OCI-LY1 (cell line): ENCODE measurements around the gene MACROD2.

Experiments used
- H2AFZ ChIP-seq: fragments of 200-600 bp; sonication (generic), shearing (Covaris generic); 2 replicates; pipeline ENCODE4 v1.6.0; 2014; ENCODE audit warnings: antibody characterized with exemption, mild to moderate bottlenecking, low read length
- H3F3A ChIP-seq: fragments of 200-600 bp; sonication (generic), shearing (Covaris generic); 2 replicates; pipeline ENCODE4 v1.6.0; 2014; ENCODE audit warnings: mild to moderate bottlenecking, antibody characterized with exemption, low read length, moderate library complexity; ENCODE audit not compliant: insufficient read depth
- H3K27ac ChIP-seq: fragments of 200-600 bp; sonication (generic); 2 replicates; pipeline ENCODE4 v1.5.1; 2014; ENCODE audit warnings: low read length, mixed run types, mild to moderate bottlenecking, low read depth; ENCODE audit not compliant: poor library complexity, severe bottlenecking
- H3K27me3 ChIP-seq: fragments of 200-600 bp; sonication (generic); 2 replicates; pipeline ENCODE4 v1.6.0; 2014; ENCODE audit warnings: antibody characterized with exemption, mild to moderate bottlenecking, low read length, moderate library complexity; ENCODE audit not compliant: insufficient read depth
- H3K36me3 ChIP-seq: fragments of 200-600 bp; sonication (generic); 2 replicates; pipeline ENCODE4 v1.6.1; 2014; ENCODE audit warnings: mild to moderate bottlenecking, antibody characterized with exemption, low read length, moderate library complexity, mixed read lengths; ENCODE audit not compliant: insufficient read depth
- H3K4me1 ChIP-seq: fragments of 200-600 bp; sonication (generic); 2 replicates; pipeline ENCODE4 v1.5.1; 2014; ENCODE audit warnings: mild to moderate bottlenecking, low read length, moderate library complexity; ENCODE audit not compliant: insufficient read depth, severe bottlenecking
- H3K4me2 ChIP-seq: fragments of 200-600 bp; sonication (generic), shearing (Covaris generic); 2 replicates; pipeline ENCODE4 v1.6.1; 2014; ENCODE audit warnings: low read length
- H3K4me3 ChIP-seq: fragments of 200-600 bp; sonication (generic); 2 replicates; pipeline ENCODE4 v1.5.1; 2014; ENCODE audit warnings: low read length, low read depth, mild to moderate bottlenecking, mixed read lengths; ENCODE audit not compliant: poor library complexity, severe bottlenecking
- H3K79me2 ChIP-seq: fragments of 200-600 bp; shearing (Covaris generic); 2 replicates; pipeline ENCODE4 v1.6.1; 2016; ENCODE audit warnings: mixed run types, low read length, mixed read lengths; ENCODE audit not compliant: insufficient read depth
- H3K9ac ChIP-seq: fragments of 200-600 bp; sonication (generic), shearing (Covaris generic); 2 replicates; pipeline ENCODE4 v1.6.1; 2014; ENCODE audit warnings: mild to moderate bottlenecking, low read length, mixed read lengths
- H3K9me2 ChIP-seq: fragments of 200-600 bp; sonication (generic), shearing (Covaris generic); 2 replicates; pipeline ENCODE4 v1.6.1; 2014; ENCODE audit warnings: low read depth, mild to moderate bottlenecking, low read length, mixed read lengths
- H3K9me3 ChIP-seq: fragments of 200-600 bp; shearing (Covaris generic); 2 replicates; pipeline ENCODE4 v1.6.1; 2014; ENCODE audit warnings: low read length, mixed read lengths
- H4K20me1 ChIP-seq: fragments of 200-600 bp; sonication (generic), shearing (Covaris generic); 2 replicates; pipeline ENCODE4 v1.6.0; 2016; ENCODE audit warnings: mild to moderate bottlenecking, low read length; ENCODE audit not compliant: insufficient read depth
- EZH2 ChIP-seq: fragments of 200-600 bp; sonication (generic), shearing (Covaris generic); IDR thresholded peaks from 2 replicates; pipeline ENCODE4 v1.8.0; 2017; ENCODE audit warnings: borderline replicate concordance, mixed run types, mild to moderate bottlenecking, antibody characterized with exemption, low read length, moderate library complexity, mixed read lengths
- TF ChIP-seq, protein P1 (sequence below): fragments of 200-600 bp; sonication (generic), shearing (Covaris generic); IDR thresholded peaks from 2 replicates; pipeline ENCODE4 v1.5.1; 2017; ENCODE audit warnings: mild to moderate bottlenecking, antibody characterized with exemption, low read length, moderate library complexity, mixed read lengths

Gene MACROD2

DNA sequence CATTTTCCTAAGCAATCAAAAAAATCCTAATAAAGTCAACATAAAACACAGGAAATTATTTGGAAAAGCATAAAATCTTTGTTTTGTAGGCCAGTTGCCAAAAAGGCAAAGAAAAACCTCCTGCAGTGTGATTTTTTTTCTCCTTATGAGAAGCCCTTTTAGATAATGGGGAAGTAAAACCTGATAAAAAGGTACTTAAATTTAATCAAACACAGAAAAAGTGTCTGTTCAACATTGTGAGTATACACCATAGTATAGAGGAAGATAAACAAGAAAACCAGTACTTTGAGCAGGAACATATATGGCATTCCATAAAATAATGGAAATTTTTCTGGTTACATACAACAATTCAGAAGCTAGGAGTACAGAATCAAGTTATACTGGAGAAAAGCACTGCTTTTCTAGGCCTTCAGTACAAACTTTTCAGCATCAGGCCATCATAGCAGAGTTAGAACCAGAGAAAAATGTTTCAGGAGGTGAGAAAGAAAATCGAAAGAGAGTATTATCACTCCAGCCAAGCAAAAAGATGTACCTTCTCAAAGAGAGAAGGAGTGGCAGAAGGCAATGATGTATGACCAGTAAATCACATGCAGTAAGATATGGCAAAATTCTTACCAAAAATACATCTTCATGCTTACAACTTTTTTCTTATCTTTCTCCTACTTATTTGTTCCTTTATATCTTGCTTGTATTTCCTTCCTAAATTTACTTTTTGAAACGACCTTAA lies 2083.0 kb downstream of the MACROD2 start:
- Histone ChIP-seq H3K9me3 (no peaks in the 10 kb centered on the region), H3K36me3 (no peaks in the 10 kb centered on the region), H3F3A (no peaks in the 10 kb centered on the region), H3K4me2 (no peak overlapping the region), H3K4me3 (no peak overlapping the region), H3K9ac (no peak overlapping the region), H2AFZ (no peak overlapping the region), H4K20me1 (no peaks in the 10 kb centered on the region), H3K9me2 (no peaks in the 10 kb centered on the region), H3K27me3 (no peaks in the 10 kb centered on the region), H3K27ac (no peak overlapping the region), H3K4me1 (no peaks in the 10 kb centered on the region), H3K79me2 (no peaks in the 10 kb centered on the region)
- TF ChIP-seq, protein P1, sequence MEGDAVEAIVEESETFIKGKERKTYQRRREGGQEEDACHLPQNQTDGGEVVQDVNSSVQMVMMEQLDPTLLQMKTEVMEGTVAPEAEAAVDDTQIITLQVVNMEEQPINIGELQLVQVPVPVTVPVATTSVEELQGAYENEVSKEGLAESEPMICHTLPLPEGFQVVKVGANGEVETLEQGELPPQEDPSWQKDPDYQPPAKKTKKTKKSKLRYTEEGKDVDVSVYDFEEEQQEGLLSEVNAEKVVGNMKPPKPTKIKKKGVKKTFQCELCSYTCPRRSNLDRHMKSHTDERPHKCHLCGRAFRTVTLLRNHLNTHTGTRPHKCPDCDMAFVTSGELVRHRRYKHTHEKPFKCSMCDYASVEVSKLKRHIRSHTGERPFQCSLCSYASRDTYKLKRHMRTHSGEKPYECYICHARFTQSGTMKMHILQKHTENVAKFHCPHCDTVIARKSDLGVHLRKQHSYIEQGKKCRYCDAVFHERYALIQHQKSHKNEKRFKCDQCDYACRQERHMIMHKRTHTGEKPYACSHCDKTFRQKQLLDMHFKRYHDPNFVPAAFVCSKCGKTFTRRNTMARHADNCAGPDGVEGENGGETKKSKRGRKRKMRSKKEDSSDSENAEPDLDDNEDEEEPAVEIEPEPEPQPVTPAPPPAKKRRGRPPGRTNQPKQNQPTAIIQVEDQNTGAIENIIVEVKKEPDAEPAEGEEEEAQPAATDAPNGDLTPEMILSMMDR: no peak
- TF ChIP-seq EZH2: no peak

DNA sequence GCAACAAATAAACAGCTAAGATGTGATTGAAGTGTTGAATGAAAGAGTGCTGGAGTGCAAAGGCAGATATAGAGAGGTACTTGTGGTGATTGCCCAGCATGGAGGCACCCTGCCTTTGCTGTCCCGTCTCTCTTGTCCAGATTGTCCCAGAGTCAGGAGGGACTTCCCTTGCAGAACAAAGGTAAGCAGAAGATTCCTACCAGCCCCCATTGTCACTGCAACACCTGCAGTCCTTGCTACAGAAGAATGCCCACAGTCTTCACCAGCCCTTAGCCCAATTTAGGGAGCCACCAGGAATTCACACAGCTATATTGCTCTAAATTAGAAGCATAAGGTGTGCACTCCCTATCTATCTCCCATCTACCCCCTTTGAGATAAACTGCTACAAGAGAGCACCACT lies 2086.1 kb downstream of the MACROD2 start:
- H3F3A ChIP-seq: no peaks in the 10 kb centered on the region
- H3K36me3 ChIP-seq: no peaks in the 10 kb centered on the region
- no peaks in the 10 kb centered on the region for H3K9me2 ChIP-seq
- H3K4me1 ChIP-seq: no peaks in the 10 kb centered on the region
- no peaks in the 10 kb centered on the region for H3K79me2 ChIP-seq
- H3K27ac ChIP-seq: no peak overlapping the region
- H3K4me3 ChIP-seq: no peak overlapping the region
- no peak overlapping the region for H3K4me2 ChIP-seq
- no peaks in the 10 kb centered on the region for H4K20me1 ChIP-seq
- no peak for TF ChIP-seq EZH2
- TF ChIP-seq, protein P1: no peak
- H3K9ac ChIP-seq: no peak overlapping the region
- H3K27me3 ChIP-seq: no peaks in the 10 kb centered on the region
- no peaks in the 10 kb centered on the region for H3K9me3 ChIP-seq
- H2AFZ ChIP-seq: no peak overlapping the region

DNA sequence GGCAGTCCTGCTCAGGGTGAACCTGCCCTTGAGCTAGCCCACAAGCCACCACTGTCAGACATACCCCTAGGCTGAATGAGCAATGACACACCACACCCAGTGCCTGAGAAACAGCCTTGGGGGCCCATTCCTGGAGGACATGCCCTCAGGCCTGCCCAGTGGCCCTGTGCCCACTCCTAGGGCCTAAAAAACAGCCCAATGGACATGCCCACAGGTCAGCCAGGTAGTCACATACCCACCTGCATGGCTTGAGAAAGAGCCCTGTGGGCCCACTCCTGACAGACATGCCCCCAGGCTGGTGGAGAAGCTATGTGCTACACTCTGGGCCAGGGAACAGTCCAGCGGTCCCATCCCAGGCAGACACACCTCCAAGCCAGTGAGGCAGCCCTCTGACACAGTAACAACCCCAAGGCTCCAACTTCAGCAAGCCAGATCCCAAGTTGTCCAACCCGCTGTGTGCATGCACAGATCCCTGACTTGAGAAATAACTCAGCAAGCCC lies 2086.8 kb downstream of the MACROD2 start:
- H3F3A ChIP-seq: no peaks in the 10 kb centered on the region
- H3K9ac ChIP-seq: no peak overlapping the region
- H3K79me2 ChIP-seq: no peaks in the 10 kb centered on the region
- TF ChIP-seq, protein P1: no peak
- no peak for TF ChIP-seq EZH2
- no peak overlapping the region for H2AFZ ChIP-seq
- H3K4me3 ChIP-seq: no peak overlapping the region
- no peaks in the 10 kb centered on the region for H3K27me3 ChIP-seq
- H3K36me3 ChIP-seq: no peaks in the 10 kb centered on the region
- no peak overlapping the region for H3K27ac ChIP-seq
- no peaks in the 10 kb centered on the region for H3K9me3 ChIP-seq
- H3K4me1 ChIP-seq: no peaks in the 10 kb centered on the region
- H3K9me2 ChIP-seq: no peaks in the 10 kb centered on the region
- no peak overlapping the region for H3K4me2 ChIP-seq
- no peaks in the 10 kb centered on the region for H4K20me1 ChIP-seq
